DND-41 (cell line): ENCODE results near the gene ZNF444.
A peak's percentile ranks its signal among the peaks of the same experiment; 100 is the strongest.

Experiments
- CTCF ChIP-seq: IDR thresholded peaks from 2 replicates; pipeline ENCODE4 v1.5.1; 2012; ENCODE audit warnings: borderline replicate concordance, low read length, moderate library complexity, mild to moderate bottlenecking; ENCODE audit not compliant: poor library complexity, severe bottlenecking; ENCODE audit errors: extremely low read depth
- EZH2 ChIP-seq: IDR thresholded peaks from 3 replicates; pipeline ENCODE4 v1.6.1; 2012; ENCODE audit warnings: borderline replicate concordance, low read depth, mild to moderate bottlenecking, moderate library complexity, low read length, inconsistent platforms; ENCODE audit not compliant: severe bottlenecking

DNA sequence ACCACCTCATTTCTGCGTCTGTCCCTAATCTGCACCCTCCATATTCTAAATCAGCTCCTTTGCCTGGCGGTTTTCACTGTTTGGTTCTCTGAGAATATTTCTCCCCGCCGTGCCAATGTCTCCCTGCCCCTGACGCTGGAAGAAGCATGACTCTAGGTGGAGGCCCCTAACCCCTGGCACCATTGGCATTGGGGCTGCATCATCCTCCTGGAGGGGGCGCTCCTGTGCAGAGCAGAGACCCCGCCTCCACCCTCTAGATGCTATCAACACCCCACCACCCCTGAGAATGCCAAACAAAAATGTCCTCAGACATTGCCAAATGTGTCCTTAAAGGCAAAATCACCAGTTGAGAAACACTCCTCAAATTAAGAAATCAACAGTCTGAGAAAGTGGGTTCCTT lies 50.0 kb downstream of the ZNF444 start:
- TF ChIP-seq CTCF (peak; percentile 25), EZH2 (no peak)
